Thyroid gland (tissue), 4 donors: ENCODE results near the gene CDC42SE1. TPM values are rescaled to one million over a fixed set of nuclear protein-coding genes. Genes with fewer than 3 reads are reported as not detected.

Source experiments
- DNase-seq, 2 donors: peaks; one replicate each; pipeline ENCODE4 v3.0.0-alpha.2; 2019
- H3K27ac ChIP-seq, 3 donors: fragments of 200-600 bp; sonication (generic); 1 replicate in 2 of 3; 2 replicates in 1 of 3; pipeline ENCODE4 v1.5.1; 2016 to 2019; ENCODE audit warnings: mild to moderate bottlenecking in 1 of 3, moderate library complexity in 1 of 3
- H3K27me3 ChIP-seq: fragments of 200-600 bp; sonication (generic); one replicate; pipeline ENCODE4 v1.5.1; 2019
- H3K36me3 ChIP-seq, 2 donors: fragments of 200-600 bp; sonication (generic); one replicate each; pipeline ENCODE4 v1.5.1; 2016 to 2019
- H3K4me1 ChIP-seq, 2 donors: fragments of 200-600 bp; sonication (generic); one replicate each; pipeline ENCODE4 v1.5.1; 2017 to 2019
- H3K4me3 ChIP-seq, 3 donors: fragments of 200-600 bp; sonication (generic); replicated peaks in 1 of 3; 1 replicate in 2 of 3; 2 replicates in 1 of 3; pipeline ENCODE4 v1.5.1; 2016; ENCODE audit warnings: mild to moderate bottlenecking in 1 of 3
- H3K9me3 ChIP-seq: fragments of 200-600 bp; sonication (generic); one replicate; pipeline ENCODE4 v1.5.1; 2017
- POLR2A ChIP-seq, 2 donors: fragments of 450-650 bp; IDR thresholded peaks; one replicate each; pipeline ENCODE4 v1.6.1; 2017; ENCODE audit warnings: antibody characterized with exemption in 2 of 2, mild to moderate bottlenecking in 2 of 2, moderate library complexity in 1 of 2
- WGBS, 2 donors: methylation state at CpG; one replicate each; pipeline ENCODE4 v1.1.5; 2017; 5-methylcytosine and 5-hydroxymethylcytosine counted together
- intact Hi-C: fragments of 100-400 bp; cut with DNase I; formaldehyde crosslinking; loops from one replicate; pipeline ENCODE4 v1.15.1; 2023
- total RNA-seq, 4 donors: library from RNA; depleted of rRNA; stranded (reverse); fragments of >200 nt; gene quantifications; one replicate each; pipeline ENCODE4 v1.2.3, GENCODE V29; 2016
- TF ChIP-seq, protein P1 (sequence below), 6 experiments: fragments of 200-600 bp in 3 of 6; fragments of 450-650 bp in 3 of 6; sonication (generic) in 3 of 6; IDR thresholded peaks; one replicate each; pipeline ENCODE4 v1.5.1; 2016 to 2019; ENCODE audit warnings: antibody characterized with exemption in 6 of 6, mild to moderate bottlenecking in 2 of 6, inconsistent platforms in 1 of 6, moderate library complexity in 1 of 6

CDC42SE1 gene
- total RNA-seq, 4 donors from 2014 or later: 64.9 to 95.3 (median 82.2) TPM

DNA sequence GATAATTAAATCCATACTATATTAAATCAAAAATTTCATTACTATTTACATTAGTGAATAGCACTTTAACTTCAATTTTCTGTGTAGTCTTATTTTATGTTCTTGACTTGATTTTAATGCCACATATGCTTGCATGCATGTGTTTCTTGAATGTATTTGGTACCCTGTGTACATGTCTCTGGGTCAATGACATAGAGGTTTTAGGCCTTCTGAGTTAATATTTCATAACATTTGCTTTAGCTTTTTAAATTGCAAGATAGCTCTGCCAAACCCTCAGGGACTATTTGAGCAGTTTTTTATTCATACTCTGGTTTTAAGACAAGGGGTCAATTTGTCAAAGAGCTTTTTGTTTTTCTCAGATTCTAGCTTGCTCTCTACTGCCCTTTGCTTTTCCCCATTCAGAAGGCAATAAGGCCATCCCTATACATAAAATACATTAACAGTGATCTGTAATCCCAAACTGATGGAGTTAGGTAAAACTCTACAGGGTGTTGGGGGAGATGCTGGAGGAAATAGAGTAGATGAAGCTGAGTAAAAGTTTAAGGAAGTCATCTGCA lies 5.7 kb upstream of the CDC42SE1 start:
- Histone ChIP-seq H3K4me1 (peaks cover 7 to 8% of the 10 kb centered on the region in 2 donors), H3K27ac (no peak overlapping the region), H3K9me3 (no peaks in the 10 kb centered on the region), H3K4me3 (no peak overlapping the region), H3K36me3 (no peaks in the 10 kb centered on the region), H3K27me3 (no peaks in the 10 kb centered on the region)
- TF ChIP-seq, protein P1, sequence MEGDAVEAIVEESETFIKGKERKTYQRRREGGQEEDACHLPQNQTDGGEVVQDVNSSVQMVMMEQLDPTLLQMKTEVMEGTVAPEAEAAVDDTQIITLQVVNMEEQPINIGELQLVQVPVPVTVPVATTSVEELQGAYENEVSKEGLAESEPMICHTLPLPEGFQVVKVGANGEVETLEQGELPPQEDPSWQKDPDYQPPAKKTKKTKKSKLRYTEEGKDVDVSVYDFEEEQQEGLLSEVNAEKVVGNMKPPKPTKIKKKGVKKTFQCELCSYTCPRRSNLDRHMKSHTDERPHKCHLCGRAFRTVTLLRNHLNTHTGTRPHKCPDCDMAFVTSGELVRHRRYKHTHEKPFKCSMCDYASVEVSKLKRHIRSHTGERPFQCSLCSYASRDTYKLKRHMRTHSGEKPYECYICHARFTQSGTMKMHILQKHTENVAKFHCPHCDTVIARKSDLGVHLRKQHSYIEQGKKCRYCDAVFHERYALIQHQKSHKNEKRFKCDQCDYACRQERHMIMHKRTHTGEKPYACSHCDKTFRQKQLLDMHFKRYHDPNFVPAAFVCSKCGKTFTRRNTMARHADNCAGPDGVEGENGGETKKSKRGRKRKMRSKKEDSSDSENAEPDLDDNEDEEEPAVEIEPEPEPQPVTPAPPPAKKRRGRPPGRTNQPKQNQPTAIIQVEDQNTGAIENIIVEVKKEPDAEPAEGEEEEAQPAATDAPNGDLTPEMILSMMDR (IDR thresholded peaks at IDR 0.05): no peak
- no peak for TF ChIP-seq POLR2A (IDR thresholded peaks at IDR 0.05)
- intact Hi-C loops: no loop called here
- no peak for DNase-seq

DNA sequence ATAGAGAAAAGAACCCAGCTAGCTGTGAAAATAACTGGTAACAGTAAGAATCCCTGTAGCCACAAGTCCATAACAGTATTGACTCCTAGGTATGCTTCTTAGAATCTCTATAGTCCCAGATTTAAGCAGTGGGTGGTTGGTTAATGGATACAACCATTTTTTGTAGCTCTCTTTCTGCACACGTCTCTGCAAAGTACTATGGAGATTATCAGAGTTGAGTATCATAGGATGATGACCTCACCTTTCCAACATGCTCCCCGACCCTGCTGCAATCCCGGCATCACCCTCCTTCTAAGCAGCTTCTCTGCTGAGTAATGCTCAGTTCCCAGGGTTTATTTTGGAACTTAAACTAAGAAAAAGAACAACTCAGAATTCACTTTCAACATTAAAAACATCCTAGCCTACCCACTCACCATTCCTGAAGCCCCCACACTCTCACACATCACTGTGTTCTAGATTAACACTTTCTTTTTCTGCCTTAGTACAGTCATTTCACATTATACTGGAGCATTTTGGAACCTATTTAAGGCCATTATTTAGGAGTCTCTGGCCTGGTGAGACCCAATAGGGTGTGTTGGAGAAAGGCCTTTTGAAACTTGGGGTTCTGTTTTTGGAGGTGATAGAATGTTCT lies 3.4 kb upstream of the CDC42SE1 start:
- H3K9me3 ChIP-seq: no peaks in the 10 kb centered on the region
- DNase-seq: no peak
- TF ChIP-seq, protein P1 (IDR thresholded peaks at IDR 0.05): no peak
- no peak for TF ChIP-seq POLR2A (IDR thresholded peaks at IDR 0.05)
- 86 to 89% methylated on average over 3 of the region's 3 CpGs for WGBS, 2 donors
- H3K36me3 ChIP-seq: no peaks in the 10 kb centered on the region
- no peak overlapping the region for H3K27ac ChIP-seq
- H3K4me3 ChIP-seq: no peak overlapping the region
- no peaks in the 10 kb centered on the region for H3K27me3 ChIP-seq
- intact Hi-C loops: no loop called here
- peaks cover 6 to 7% of the 10 kb centered on the region in 2 donors for H3K4me1 ChIP-seq

DNA sequence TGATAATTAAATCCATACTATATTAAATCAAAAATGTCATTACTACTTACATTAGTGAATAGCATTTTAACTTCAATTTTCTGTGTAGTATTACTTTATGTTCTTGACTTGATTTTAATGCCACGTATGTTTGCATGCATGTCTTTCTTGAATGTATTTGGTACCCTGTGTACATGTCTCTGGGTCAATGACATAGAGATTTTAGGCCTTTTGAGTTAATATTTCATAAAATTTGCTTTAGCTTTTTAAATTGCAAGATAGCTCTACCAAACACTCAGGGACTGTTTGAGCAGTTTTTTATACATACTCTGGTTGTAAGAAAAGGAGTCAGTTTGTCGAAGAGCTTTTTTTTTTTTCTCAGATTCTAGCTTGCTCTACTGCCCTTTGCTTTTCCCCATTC lies 2.3 kb upstream of the CDC42SE1 start:
- WGBS, 2 donors: 78 to 79% methylated on average over 2 of the region's 2 CpGs
- H3K4me3 ChIP-seq: no peak overlapping the region
- DNase-seq: no peak
- no peaks in the 10 kb centered on the region for H3K36me3 ChIP-seq
- intact Hi-C loops: no loop called here
- no peaks in the 10 kb centered on the region for H3K27me3 ChIP-seq
- TF ChIP-seq, protein P1 (IDR thresholded peaks at IDR 0.05): no peak
- TF ChIP-seq POLR2A (IDR thresholded peaks at IDR 0.05): no peak
- H3K27ac ChIP-seq: no peak overlapping the region
- H3K9me3 ChIP-seq: no peaks in the 10 kb centered on the region
- peaks cover 16 to 17% of the 10 kb centered on the region in 2 donors for H3K4me1 ChIP-seq

DNA sequence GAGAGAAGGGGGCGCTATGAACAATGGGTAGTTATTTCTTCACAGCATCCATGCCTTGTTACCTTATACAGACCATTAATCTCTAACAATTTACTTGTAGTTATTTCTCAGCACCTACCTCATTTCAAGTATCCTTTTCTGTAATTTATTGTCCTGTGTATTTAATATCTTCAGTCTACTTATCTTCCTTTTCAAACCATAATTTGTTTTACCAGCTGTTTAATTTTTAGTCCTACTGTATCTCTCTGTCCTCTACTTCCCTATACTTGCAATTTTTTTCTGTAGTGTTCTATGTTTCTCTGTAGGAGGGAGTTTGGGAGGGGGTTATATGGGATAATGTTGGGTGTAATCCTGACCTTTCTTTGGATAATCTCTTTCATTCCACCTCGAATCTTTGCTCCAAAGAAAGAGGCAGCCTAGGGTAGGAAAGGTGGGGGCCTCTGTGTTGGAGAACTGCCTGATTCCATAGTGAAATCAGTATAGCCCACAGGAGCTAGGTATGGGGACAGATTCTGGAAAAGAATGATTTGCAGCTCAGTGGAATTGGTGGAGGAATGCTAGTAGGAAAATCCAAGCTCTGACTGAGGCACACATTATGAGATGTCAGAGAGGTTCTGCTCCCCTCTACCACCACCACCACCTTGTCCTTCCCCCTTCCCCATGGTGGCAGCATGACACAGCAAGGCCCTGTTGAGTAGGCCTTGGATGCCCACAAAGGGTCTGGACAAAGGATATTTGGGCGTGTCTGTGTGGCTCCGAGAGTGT lies 1.4 kb upstream of the CDC42SE1 start:
- TF ChIP-seq, protein P1 (IDR thresholded peaks at IDR 0.05): no peak
- peaks cover 25 to 26% of the 10 kb centered on the region in 2 donors for H3K4me1 ChIP-seq
- no peak for DNase-seq
- no peaks in the 10 kb centered on the region for H3K9me3 ChIP-seq
- H3K27ac ChIP-seq: no peak overlapping the region
- H3K27me3 ChIP-seq: no peaks in the 10 kb centered on the region
- intact Hi-C loops: no loop called here
- peak overlapping the region in 1 of 3 donors; percentile 96 for H3K4me3 ChIP-seq
- 70 to 72% methylated on average over 4 of the region's 4 CpGs for WGBS, 2 donors
- peaks cover 0 to under 1% of the 10 kb centered on the region in 2 donors for H3K36me3 ChIP-seq
